LHCN-M2 (cell line): Measurements from ENCODE around the gene SLC35B1. TPM values are rescaled to one million over a fixed set of nuclear protein-coding genes. Genes with fewer than 3 reads are reported as not detected.
A peak's percentile ranks its signal among the peaks of the same experiment; 100 is the strongest.

Experiments used
- DNase-seq: peaks from one replicate; pipeline ENCODE4 v3.0.0-alpha.2; 2012; ENCODE audit warnings: low read depth
- polyA plus RNA-seq: library from polyadenylated mRNA; unstranded; fragments of >200 nt; gene quantifications from one replicate; pipeline ENCODE4 v1.2.1, GENCODE V29; 2012; ENCODE audit warnings: missing spikeins
- total RNA-seq: library from RNA; depleted of rRNA; stranded (reverse); fragments of >200 nt; gene quantifications from 2 replicates; pipeline ENCODE4 v1.2.3, GENCODE V29; 2014; rRNA removed

The SLC35B1 gene
- total RNA-seq: 73.8 and 108 TPM in 2 replicates
- 70.8 TPM for polyA plus RNA-seq

GRCh38 chr17:49707608-49708514 lies at the start of gene SLC35B1:
TSS of gene SLC35B1 (minus strand) at chr17:49707964. CDS start at chr17:49707833, 131 bp downstream.
- DNase-seq: peak; percentile 98

- DNase-seq: no peak
These were observed 49.5 kb upstream of the SLC35B1 start for GRCh38 chr17:49757151-49757777.

- DNase-seq: no peak
These were observed 48.8 kb upstream of the SLC35B1 start for GRCh38 chr17:49756323-49757150.

GRCh38 chr17:49755663-49756283 lies 48.0 kb upstream of the SLC35B1 start:
- DNase-seq: no peak

- no peak for DNase-seq
These were observed 46.2 kb upstream of the SLC35B1 start for GRCh38 chr17:49753959-49754391.

GRCh38 chr17:49752508-49752907 lies 44.7 kb upstream of the SLC35B1 start:
- DNase-seq: no peak

- DNase-seq: no peak
These were observed 42.0 kb upstream of the SLC35B1 start for GRCh38 chr17:49749730-49750129.

- peak; percentile 25 for DNase-seq
These were observed 41.0 kb upstream of the SLC35B1 start for GRCh38 chr17:49748791-49749190.

GRCh38 chr17:49748223-49748622 lies 40.5 kb upstream of the SLC35B1 start:
- DNase-seq: no peak

- no peak for DNase-seq
These were observed 39.9 kb upstream of the SLC35B1 start for GRCh38 chr17:49747632-49748031.

- DNase-seq: no peak
These were observed 39.2 kb upstream of the SLC35B1 start for GRCh38 chr17:49746791-49747490.

GRCh38 chr17:49745175-49746139 lies 37.7 kb upstream of the SLC35B1 start:
- DNase-seq: no peak

GRCh38 chr17:49742166-49742638 lies 34.4 kb upstream of the SLC35B1 start:
- DNase-seq: peak; percentile 54

- DNase-seq: no peak
These were observed 33.9 kb upstream of the SLC35B1 start for GRCh38 chr17:49741692-49742076.

- no peak for DNase-seq
These were observed 33.4 kb upstream of the SLC35B1 start for GRCh38 chr17:49741009-49741691.

- no peak for DNase-seq
These were observed 32.0 kb upstream of the SLC35B1 start for GRCh38 chr17:49739641-49740271.

GRCh38 chr17:49738456-49739163 lies 30.8 kb upstream of the SLC35B1 start:
- no peak for DNase-seq
